ENCODE measurements around the gene CBX4. TPM values are rescaled to one million over a fixed set of nuclear protein-coding genes. Genes with fewer than 3 reads are reported as not detected.

The CBX4 gene
- total and polyA plus RNA-seq, 2 experiments from 2014 or later = 1.4 to 4.6 TPM

DNA sequence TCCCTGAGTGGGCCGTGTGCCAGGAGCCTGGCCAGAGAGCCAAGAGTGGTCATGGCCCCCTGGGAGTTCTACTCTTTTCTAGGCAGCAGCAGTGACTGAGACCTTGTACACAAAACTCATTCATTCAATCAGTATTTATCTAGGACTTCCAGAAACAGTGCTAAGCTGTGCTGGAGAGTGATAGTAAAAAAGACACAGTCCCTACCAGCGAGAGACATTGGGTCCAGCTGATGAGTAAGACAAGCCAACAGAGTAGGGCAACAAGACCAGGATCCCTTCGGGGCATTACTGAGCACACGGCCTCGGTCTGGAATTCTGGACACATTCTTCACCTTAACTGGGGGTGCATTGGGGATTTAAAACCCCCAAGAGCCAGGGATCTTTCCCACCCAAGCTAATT is 20.2 kb downstream of the CBX4 start:
- peaks cover 6% of the 10 kb centered on the region for H3K9me3 Mint-ChIP-seq
- H3F3A ChIP-seq (replicated peaks; ENCODE audit: low read depth) = peaks cover 8% of the 10 kb centered on the region; the same call in 1 of the 2 replicates
- H3K4me1 Mint-ChIP-seq = peaks cover 11% of the 10 kb centered on the region
- no peak overlapping the region for H2AFZ ChIP-seq
- ATAC-seq = no peak
- peaks cover 86% of the 10 kb centered on the region for H3K27me3 Mint-ChIP-seq (ENCODE audit: insufficient read depth, low read depth, poor library complexity)
- H3K27ac Mint-ChIP-seq = no peak overlapping the region
- no peak overlapping the region for H3K4me3 ChIP-seq
- H3K4me3 Mint-ChIP-seq = no peak overlapping the region
- peaks cover 5% of the 10 kb centered on the region; the same call in 1 of the 2 replicates for H3K4me1 ChIP-seq (ENCODE audit: insufficient read depth)
- H3K36me3 ChIP-seq (ENCODE audit: insufficient read depth) = no peaks in the 10 kb centered on the region
- peaks cover 95% of the 10 kb centered on the region for H3K27me3 ChIP-seq (ENCODE audit: insufficient read depth)
- no peak overlapping the region for H3K27ac ChIP-seq (ENCODE audit: low read depth)
- no peak overlapping the region for H3K4me2 ChIP-seq
- peaks cover 6% of the 10 kb centered on the region; the same call in 1 of the 2 replicates for H4K20me1 ChIP-seq (replicated peaks; ENCODE audit: insufficient read depth)
- TF ChIP-seq, protein P1, sequence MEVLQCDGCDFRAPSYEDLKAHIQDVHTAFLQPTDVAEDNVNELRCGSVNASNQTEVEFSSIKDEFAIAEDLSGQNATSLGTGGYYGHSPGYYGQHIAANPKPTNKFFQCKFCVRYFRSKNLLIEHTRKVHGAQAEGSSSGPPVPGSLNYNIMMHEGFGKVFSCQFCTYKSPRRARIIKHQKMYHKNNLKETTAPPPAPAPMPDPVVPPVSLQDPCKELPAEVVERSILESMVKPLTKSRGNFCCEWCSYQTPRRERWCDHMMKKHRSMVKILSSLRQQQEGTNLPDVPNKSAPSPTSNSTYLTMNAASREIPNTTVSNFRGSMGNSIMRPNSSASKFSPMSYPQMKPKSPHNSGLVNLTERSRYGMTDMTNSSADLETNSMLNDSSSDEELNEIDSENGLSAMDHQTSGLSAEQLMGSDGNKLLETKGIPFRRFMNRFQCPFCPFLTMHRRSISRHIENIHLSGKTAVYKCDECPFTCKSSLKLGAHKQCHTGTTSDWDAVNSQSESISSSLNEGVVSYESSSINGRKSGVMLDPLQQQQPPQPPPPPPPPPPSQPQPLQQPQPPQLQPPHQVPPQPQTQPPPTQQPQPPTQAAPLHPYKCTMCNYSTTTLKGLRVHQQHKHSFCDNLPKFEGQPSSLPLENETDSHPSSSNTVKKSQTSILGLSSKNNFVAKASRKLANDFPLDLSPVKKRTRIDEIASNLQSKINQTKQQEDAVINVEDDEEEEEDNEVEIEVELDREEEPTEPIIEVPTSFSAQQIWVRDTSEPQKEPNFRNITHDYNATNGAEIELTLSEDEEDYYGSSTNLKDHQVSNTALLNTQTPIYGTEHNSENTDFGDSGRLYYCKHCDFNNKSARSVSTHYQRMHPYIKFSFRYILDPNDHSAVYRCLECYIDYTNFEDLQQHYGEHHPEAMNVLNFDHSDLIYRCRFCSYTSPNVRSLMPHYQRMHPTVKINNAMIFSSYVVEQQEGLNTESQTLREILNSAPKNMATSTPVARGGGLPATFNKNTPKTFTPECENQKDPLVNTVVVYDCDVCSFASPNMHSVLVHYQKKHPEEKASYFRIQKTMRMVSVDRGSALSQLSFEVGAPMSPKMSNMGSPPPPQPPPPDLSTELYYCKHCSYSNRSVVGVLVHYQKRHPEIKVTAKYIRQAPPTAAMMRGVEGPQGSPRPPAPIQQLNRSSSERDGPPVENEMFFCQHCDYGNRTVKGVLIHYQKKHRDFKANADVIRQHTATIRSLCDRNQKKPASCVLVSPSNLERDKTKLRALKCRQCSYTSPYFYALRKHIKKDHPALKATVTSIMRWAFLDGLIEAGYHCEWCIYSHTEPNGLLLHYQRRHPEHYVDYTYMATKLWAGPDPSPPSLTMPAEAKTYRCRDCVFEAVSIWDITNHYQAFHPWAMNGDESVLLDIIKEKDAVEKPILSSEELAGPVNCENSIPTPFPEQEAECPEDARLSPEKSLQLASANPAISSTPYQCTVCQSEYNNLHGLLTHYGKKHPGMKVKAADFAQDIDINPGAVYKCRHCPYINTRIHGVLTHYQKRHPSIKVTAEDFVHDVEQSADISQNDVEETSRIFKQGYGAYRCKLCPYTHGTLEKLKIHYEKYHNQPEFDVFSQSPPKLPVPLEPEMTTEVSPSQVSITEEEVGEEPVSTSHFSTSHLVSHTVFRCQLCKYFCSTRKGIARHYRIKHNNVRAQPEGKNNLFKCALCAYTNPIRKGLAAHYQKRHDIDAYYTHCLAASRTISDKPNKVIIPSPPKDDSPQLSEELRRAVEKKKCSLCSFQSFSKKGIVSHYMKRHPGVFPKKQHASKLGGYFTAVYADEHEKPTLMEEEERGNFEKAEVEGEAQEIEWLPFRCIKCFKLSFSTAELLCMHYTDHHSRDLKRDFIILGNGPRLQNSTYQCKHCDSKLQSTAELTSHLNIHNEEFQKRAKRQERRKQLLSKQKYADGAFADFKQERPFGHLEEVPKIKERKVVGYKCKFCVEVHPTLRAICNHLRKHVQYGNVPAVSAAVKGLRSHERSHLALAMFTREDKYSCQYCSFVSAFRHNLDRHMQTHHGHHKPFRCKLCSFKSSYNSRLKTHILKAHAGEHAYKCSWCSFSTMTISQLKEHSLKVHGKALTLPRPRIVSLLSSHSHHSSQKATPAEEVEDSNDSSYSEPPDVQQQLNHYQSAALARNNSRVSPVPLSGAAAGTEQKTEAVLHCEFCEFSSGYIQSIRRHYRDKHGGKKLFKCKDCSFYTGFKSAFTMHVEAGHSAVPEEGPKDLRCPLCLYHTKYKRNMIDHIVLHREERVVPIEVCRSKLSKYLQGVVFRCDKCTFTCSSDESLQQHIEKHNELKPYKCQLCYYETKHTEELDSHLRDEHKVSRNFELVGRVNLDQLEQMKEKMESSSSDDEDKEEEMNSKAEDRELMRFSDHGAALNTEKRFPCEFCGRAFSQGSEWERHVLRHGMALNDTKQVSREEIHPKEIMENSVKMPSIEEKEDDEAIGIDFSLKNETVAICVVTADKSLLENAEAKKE (CRISPR knock-in tag; IDR thresholded peaks at IDR 0.05) = no peak
- TF ChIP-seq, protein P2, sequence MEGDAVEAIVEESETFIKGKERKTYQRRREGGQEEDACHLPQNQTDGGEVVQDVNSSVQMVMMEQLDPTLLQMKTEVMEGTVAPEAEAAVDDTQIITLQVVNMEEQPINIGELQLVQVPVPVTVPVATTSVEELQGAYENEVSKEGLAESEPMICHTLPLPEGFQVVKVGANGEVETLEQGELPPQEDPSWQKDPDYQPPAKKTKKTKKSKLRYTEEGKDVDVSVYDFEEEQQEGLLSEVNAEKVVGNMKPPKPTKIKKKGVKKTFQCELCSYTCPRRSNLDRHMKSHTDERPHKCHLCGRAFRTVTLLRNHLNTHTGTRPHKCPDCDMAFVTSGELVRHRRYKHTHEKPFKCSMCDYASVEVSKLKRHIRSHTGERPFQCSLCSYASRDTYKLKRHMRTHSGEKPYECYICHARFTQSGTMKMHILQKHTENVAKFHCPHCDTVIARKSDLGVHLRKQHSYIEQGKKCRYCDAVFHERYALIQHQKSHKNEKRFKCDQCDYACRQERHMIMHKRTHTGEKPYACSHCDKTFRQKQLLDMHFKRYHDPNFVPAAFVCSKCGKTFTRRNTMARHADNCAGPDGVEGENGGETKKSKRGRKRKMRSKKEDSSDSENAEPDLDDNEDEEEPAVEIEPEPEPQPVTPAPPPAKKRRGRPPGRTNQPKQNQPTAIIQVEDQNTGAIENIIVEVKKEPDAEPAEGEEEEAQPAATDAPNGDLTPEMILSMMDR (conservative IDR thresholded peaks at IDR 0.05; ENCODE audit: low read depth in 2 of 2) = no peak
- TF ChIP-seq, protein P3, sequence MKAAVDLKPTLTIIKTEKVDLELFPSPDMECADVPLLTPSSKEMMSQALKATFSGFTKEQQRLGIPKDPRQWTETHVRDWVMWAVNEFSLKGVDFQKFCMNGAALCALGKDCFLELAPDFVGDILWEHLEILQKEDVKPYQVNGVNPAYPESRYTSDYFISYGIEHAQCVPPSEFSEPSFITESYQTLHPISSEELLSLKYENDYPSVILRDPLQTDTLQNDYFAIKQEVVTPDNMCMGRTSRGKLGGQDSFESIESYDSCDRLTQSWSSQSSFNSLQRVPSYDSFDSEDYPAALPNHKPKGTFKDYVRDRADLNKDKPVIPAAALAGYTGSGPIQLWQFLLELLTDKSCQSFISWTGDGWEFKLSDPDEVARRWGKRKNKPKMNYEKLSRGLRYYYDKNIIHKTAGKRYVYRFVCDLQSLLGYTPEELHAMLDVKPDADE (IDR thresholded peaks at IDR 0.05) = no peak
- TF ChIP-seq NANOG (IDR thresholded peaks at IDR 0.05; ENCODE audit: borderline replicate concordance) = no peak
- no peak for TF ChIP-seq JUNB (IDR thresholded peaks at IDR 0.05; ENCODE audit: unreplicated experiment)
- no peak for TF ChIP-seq STAT1 (IDR thresholded peaks at IDR 0.05; ENCODE audit: unreplicated experiment)
- no peak for TF ChIP-seq CREB1 (CRISPR knock-in tag; IDR thresholded peaks at IDR 0.05; ENCODE audit: low read depth)
- no peak for TF ChIP-seq POLR2AphosphoS5 (IDR thresholded peaks at IDR 0.05; ENCODE audit: low read depth)
- TF ChIP-seq EZH2 (IDR thresholded peaks at IDR 0.05; ENCODE audit: low read depth, unreplicated experiment) = no peak
- TF ChIP-seq, protein P4, sequence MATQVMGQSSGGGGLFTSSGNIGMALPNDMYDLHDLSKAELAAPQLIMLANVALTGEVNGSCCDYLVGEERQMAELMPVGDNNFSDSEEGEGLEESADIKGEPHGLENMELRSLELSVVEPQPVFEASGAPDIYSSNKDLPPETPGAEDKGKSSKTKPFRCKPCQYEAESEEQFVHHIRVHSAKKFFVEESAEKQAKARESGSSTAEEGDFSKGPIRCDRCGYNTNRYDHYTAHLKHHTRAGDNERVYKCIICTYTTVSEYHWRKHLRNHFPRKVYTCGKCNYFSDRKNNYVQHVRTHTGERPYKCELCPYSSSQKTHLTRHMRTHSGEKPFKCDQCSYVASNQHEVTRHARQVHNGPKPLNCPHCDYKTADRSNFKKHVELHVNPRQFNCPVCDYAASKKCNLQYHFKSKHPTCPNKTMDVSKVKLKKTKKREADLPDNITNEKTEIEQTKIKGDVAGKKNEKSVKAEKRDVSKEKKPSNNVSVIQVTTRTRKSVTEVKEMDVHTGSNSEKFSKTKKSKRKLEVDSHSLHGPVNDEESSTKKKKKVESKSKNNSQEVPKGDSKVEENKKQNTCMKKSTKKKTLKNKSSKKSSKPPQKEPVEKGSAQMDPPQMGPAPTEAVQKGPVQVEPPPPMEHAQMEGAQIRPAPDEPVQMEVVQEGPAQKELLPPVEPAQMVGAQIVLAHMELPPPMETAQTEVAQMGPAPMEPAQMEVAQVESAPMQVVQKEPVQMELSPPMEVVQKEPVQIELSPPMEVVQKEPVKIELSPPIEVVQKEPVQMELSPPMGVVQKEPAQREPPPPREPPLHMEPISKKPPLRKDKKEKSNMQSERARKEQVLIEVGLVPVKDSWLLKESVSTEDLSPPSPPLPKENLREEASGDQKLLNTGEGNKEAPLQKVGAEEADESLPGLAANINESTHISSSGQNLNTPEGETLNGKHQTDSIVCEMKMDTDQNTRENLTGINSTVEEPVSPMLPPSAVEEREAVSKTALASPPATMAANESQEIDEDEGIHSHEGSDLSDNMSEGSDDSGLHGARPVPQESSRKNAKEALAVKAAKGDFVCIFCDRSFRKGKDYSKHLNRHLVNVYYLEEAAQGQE (IDR thresholded peaks at IDR 0.05; ENCODE audit: unreplicated experiment) = no peak
- TF ChIP-seq ZNF114 (CRISPR knock-in tag; IDR thresholded peaks at IDR 0.05) = no peak
- TF ChIP-seq ZNF331 (CRISPR knock-in tag; IDR thresholded peaks at IDR 0.05; ENCODE audit: low read depth) = no peak
- no peak for TF ChIP-seq EZH2phosphoT487 (IDR thresholded peaks at IDR 0.05; ENCODE audit: unreplicated experiment)
- no peaks in the 10 kb centered on the region for H3K79me2 ChIP-seq (replicated peaks; ENCODE audit: insufficient read depth)
- no peaks in the 10 kb centered on the region for H3K9me2 ChIP-seq (ENCODE audit: insufficient read depth)
- peaks cover 4% of the 10 kb centered on the region; the same call in 1 of the 3 replicates for H3K36me3 Mint-ChIP-seq (ENCODE audit: low read depth)
- no peak for DNase-seq (ENCODE audit: low spot score)

All from GM23338 (cell line).